Middle frontal gyrus (tissue), 1 donor: Measurements from ENCODE around the gene HUNK.

ENCODE experiments used
- DNase-seq: peaks from one replicate; pipeline ENCODE4 v3.0.0-alpha.2; 2015; ENCODE audit warnings: low spot score; ENCODE audit errors: extremely low spot score

The HUNK gene

GRCh38 chr21:32044205-32045180, 171.7 kb downstream of the HUNK start:
- DNase-seq: no peak

- DNase-seq: no peak
These were observed 173.4 kb downstream of the HUNK start for GRCh38 chr21:32046191-32046590.

GRCh38 chr21:32048353-32048752, 175.5 kb downstream of the HUNK start:
- DNase-seq: no peak
